Caco-2 (cell line): ENCODE results near the gene PARK7. TPM values are rescaled to one million over a fixed set of nuclear protein-coding genes. Genes with fewer than 3 reads are reported as not detected.

Experiments used
- BruUV-seq: library from RNA; stranded (reverse); fragments of 400-500 nt; replicated peaks from 2 replicates; lab custom pipeline; 2021; lab: Mats Ljungman, UMichigan
- CTCF ChIA-PET: fragments of 300-600 bp; sonication (Branson Sonifier 250); formaldehyde crosslinking; loops from one replicate; lab custom pipeline; 2022; ENCODE audit warnings: antibody characterized with exemption; lab: Charles Lee
- POLR2A ChIA-PET: fragments of 300-600 bp; sonication (Branson Sonifier 250); formaldehyde crosslinking; loops from one replicate; lab custom pipeline; 2022; ENCODE audit warnings: antibody characterized with exemption; lab: Charles Lee
- DNase-seq, 2 experiments: peaks; one replicate each; pipeline versions ENCODE4 v3.0.0 to v3.0.0-alpha.2; 2020 to 2022
- H3K27me3 ChIP-seq: replicated peaks from 2 replicates; pipeline ENCODE4 v1.6.0; 2011; ENCODE audit warnings: low read length; ENCODE audit not compliant: control insufficient read depth, insufficient read depth
- H3K36me3 ChIP-seq: 2 replicates; pipeline ENCODE4 v1.5.1; 2011; ENCODE audit warnings: low read length; ENCODE audit not compliant: control insufficient read depth, insufficient read depth
- H3K4me1 ChIP-seq: fragments of 250-450 bp; sonication (Bioruptor Pico); 2 replicates; pipeline ENCODE4 v1.5.1; 2020; ENCODE audit warnings: mild to moderate bottlenecking
- H3K4me3 ChIP-seq: 2 replicates; pipeline ENCODE4 v1.5.1; 2011; ENCODE audit warnings: low read depth, mild to moderate bottlenecking, control low read depth, low read length
- H3K9me3 ChIP-seq: fragments of 250-450 bp; sonication (Bioruptor Pico); 2 replicates; pipeline ENCODE4 v1.5.1; 2020; ENCODE audit warnings: mild to moderate bottlenecking, moderate library complexity
- H3K27ac Mint-ChIP-seq: one replicate; pipeline ENCODE4 v1.8.0; 2022; ENCODE audit warnings: mixed read lengths; ENCODE audit not compliant: unreplicated experiment
- H3K27me3 Mint-ChIP-seq: one replicate; pipeline ENCODE4 v1.8.0; 2022; ENCODE audit warnings: mixed read lengths; ENCODE audit not compliant: insufficient read depth, unreplicated experiment
- H3K36me3 Mint-ChIP-seq: one replicate; pipeline ENCODE4 v1.8.0; 2022; ENCODE audit warnings: mild to moderate bottlenecking, mixed read lengths; ENCODE audit not compliant: insufficient read depth, unreplicated experiment
- H3K4me1 Mint-ChIP-seq: one replicate; pipeline ENCODE4 v1.8.0; 2022; ENCODE audit warnings: low read depth, mixed read lengths; ENCODE audit not compliant: unreplicated experiment
- H3K4me3 Mint-ChIP-seq: one replicate; pipeline ENCODE4 v1.8.0; 2022; ENCODE audit warnings: mild to moderate bottlenecking, moderate library complexity, mixed read lengths; ENCODE audit not compliant: unreplicated experiment
- H3K9me3 Mint-ChIP-seq: one replicate; pipeline ENCODE4 v1.8.0; 2022; ENCODE audit warnings: mixed read lengths; ENCODE audit not compliant: unreplicated experiment
- CTCF ChIP-seq, 2 experiments: fragments of 200-600 bp in 1 of 2; IDR thresholded peaks; 1 replicate in 1 of 2; 2 replicates in 1 of 2; pipeline versions ENCODE4 v1.5.1 to v1.8.0; 2011 to 2022; ENCODE audit warnings: antibody characterized with exemption in 1 of 2, control low read depth in 1 of 2, inconsistent platforms in 1 of 2, low read depth in 1 of 2, low read length in 1 of 2, mild to moderate bottlenecking in 1 of 2, moderate library complexity in 1 of 2; ENCODE audit not compliant: insufficient read depth in 1 of 2, severe bottlenecking in 1 of 2, unreplicated experiment in 1 of 2
- intact Hi-C: fragments of 100-400 bp; cut with micrococcal nuclease; formaldehyde crosslinking; loops from one replicate; pipeline ENCODE4 v1.10.0; 2022; ENCODE audit not compliant: unreplicated experiment
- total RNA-seq: library from RNA; stranded (reverse); gene quantifications from 2 replicates; pipeline ENCODE4 v1.2.3, GENCODE V29; 2022

PARK7 gene
- total RNA-seq, 1 experiment from 2014 or later, result 293 TPM

GRCh38 chr1:7988576-7988975 lies 27.1 kb downstream of the PARK7 start:
- Mint-ChIP-seq H3K27me3 (no peaks in the 10 kb centered on the region), H3K27ac (no peak overlapping the region), H3K9me3 (no peaks in the 10 kb centered on the region), H3K4me1 (peaks cover 14% of the 10 kb centered on the region), H3K36me3 (peaks cover 67% of the 10 kb centered on the region), H3K4me3 (no peak overlapping the region)
- DNase-seq, result no peak
- intact Hi-C loops, result no loop called here
- no peaks in the 10 kb centered on the region for H3K27me3 ChIP-seq
- CTCF ChIA-PET, result interaction anchor here (0.6 to 1.9 kb wide), 4 partner anchors 13 to 326 kb away, joined by 3 to 8 read pairs (median 5); no protein-coding TSS in a partner anchor
- peaks cover 21% of the 10 kb centered on the region for H3K4me1 ChIP-seq
- H3K36me3 ChIP-seq, result no peaks in the 10 kb centered on the region
- no peak for TF ChIP-seq CTCF (IDR thresholded peaks at IDR 0.05; ENCODE audit: insufficient read depth in 1 of 2, low read depth in 1 of 2, low read length in 1 of 2, severe bottlenecking in 1 of 2, unreplicated experiment in 1 of 2)
- no peak overlapping the region for H3K4me3 ChIP-seq
- no TSS peak for BruUV-seq
- POLR2A ChIA-PET, result no interaction called here
- no peaks in the 10 kb centered on the region for H3K9me3 ChIP-seq

DNA sequence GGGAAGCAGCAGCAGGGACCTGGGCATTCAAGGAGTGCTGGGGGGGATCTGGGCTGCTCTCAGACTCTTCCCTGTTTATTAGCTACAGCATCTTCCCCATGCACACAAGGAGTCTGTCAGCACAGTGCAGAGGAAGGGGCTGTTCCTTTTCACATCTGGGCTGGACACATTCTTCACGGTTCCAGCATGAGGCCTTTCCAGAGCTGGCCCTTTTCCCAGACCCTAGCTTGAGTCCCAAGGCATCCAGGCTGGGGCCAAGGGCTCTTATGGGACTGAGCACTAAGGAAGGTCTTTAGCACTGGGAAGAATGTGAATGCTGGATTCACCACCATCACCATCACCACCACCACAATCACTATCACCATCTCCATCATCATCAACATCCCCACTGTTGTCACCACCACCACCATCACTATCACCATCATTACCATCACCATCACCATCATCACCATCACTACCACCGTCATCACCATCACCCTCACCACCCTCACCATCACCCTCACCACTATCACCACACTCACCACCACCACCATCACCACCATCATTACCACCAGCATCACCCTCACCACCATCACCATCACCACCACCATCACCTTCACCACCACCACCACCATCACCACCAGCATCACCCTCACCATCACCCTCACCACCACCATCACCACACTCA lies 28.4 kb downstream of the PARK7 start:
- intact Hi-C loops, result no loop called here
- Histone ChIP-seq H3K9me3 (no peaks in the 10 kb centered on the region), H3K36me3 (no peaks in the 10 kb centered on the region), H3K27me3 (no peaks in the 10 kb centered on the region), H3K4me3 (no peak overlapping the region), H3K4me1 (peaks cover 21% of the 10 kb centered on the region)
- CTCF ChIA-PET, result no interaction called here
- no peak for DNase-seq
- Mint-ChIP-seq H3K9me3 (no peaks in the 10 kb centered on the region), H3K27me3 (no peaks in the 10 kb centered on the region), H3K4me1 (peaks cover 14% of the 10 kb centered on the region), H3K27ac (no peak overlapping the region), H3K4me3 (no peak overlapping the region), H3K36me3 (peaks cover 63% of the 10 kb centered on the region)
- BruUV-seq, result no TSS peak
- POLR2A ChIA-PET, result no interaction called here
- no peak for TF ChIP-seq CTCF (IDR thresholded peaks at IDR 0.05; ENCODE audit: insufficient read depth in 1 of 2, low read depth in 1 of 2, low read length in 1 of 2, severe bottlenecking in 1 of 2, unreplicated experiment in 1 of 2)

GRCh38 chr1:7991504-7992440 lies 30.3 kb downstream of the PARK7 start:
- ChIA-PET CTCF (interaction anchor here (0.6 kb wide), 1 partner anchor 85 kb away, joined by 3 read pairs; no protein-coding TSS in a partner anchor), POLR2A (no interaction called here)
- peak; percentile 53 to 76 for DNase-seq
- BruUV-seq, result no TSS peak
- H3K9me3 Mint-ChIP-seq, result no peaks in the 10 kb centered on the region
- intact Hi-C loops, result no loop called here
- H3K27me3 ChIP-seq, result no peaks in the 10 kb centered on the region
- H3K36me3 Mint-ChIP-seq, result peaks cover 51% of the 10 kb centered on the region
- no peak overlapping the region for H3K4me3 ChIP-seq
- peaks cover 7% of the 10 kb centered on the region for H3K4me1 Mint-ChIP-seq
- H3K9me3 ChIP-seq, result no peaks in the 10 kb centered on the region
- no peak overlapping the region for H3K4me3 Mint-ChIP-seq
- peaks cover 21% of the 10 kb centered on the region for H3K4me1 ChIP-seq
- H3K27me3 Mint-ChIP-seq, result no peaks in the 10 kb centered on the region
- H3K36me3 ChIP-seq, result no peaks in the 10 kb centered on the region
- TF ChIP-seq CTCF (IDR thresholded peaks at IDR 0.05; ENCODE audit: insufficient read depth in 1 of 2, low read depth in 1 of 2, low read length in 1 of 2, severe bottlenecking in 1 of 2, unreplicated experiment in 1 of 2), result no peak
- no peak overlapping the region for H3K27ac Mint-ChIP-seq
